OCI-LY7 (cell line): ENCODE results near the gene HOMER3. TPM values are rescaled to one million over a fixed set of nuclear protein-coding genes. Genes with fewer than 3 reads are reported as not detected.

ENCODE experiments used
- BruUV-seq: library from RNA; stranded (reverse); fragments of 400-500 nt; replicated peaks from 2 replicates; lab custom pipeline; 2021; lab: Mats Ljungman, UMichigan
- CTCF ChIA-PET: fragments of 300-600 bp; sonication (Branson Sonifier 250); formaldehyde crosslinking; loops from one replicate; lab custom pipeline; 2022; ENCODE audit warnings: antibody characterized with exemption; ENCODE audit not compliant: unreplicated experiment; lab: Charles Lee
- POLR2A ChIA-PET: fragments of 300-600 bp; sonication (Branson Sonifier 250); formaldehyde crosslinking; loops from one replicate; lab custom pipeline; 2022; ENCODE audit warnings: antibody characterized with exemption; lab: Charles Lee
- DNase-seq: peaks from one replicate; pipeline ENCODE4 v3.0.0-alpha.2; 2015; ENCODE audit warnings: low spot score
- H2AFZ ChIP-seq: fragments of 200-600 bp; sonication (generic), shearing (Covaris generic); 2 replicates; pipeline ENCODE4 v1.6.1; 2014; ENCODE audit warnings: mild to moderate bottlenecking, antibody characterized with exemption, low read length, moderate library complexity
- H3K27ac ChIP-seq: fragments of 200-600 bp; sonication (generic); 2 replicates; pipeline ENCODE4 v1.5.1; 2014; ENCODE audit warnings: mixed run types, low read depth, mild to moderate bottlenecking, moderate library complexity, low read length, inconsistent platforms; ENCODE audit not compliant: poor library complexity, severe bottlenecking
- H3K36me3 ChIP-seq: fragments of 200-600 bp; sonication (generic); 2 replicates; pipeline ENCODE4 v1.6.1; 2014; ENCODE audit warnings: mild to moderate bottlenecking, antibody characterized with exemption, low read length, moderate library complexity, mixed read lengths; ENCODE audit not compliant: insufficient read depth
- H3K4me1 ChIP-seq: fragments of 200-600 bp; sonication (generic); 2 replicates; pipeline ENCODE4 v1.5.1; 2014; ENCODE audit warnings: mild to moderate bottlenecking, low read length; ENCODE audit not compliant: insufficient read depth, poor library complexity, severe bottlenecking
- H3K4me2 ChIP-seq: fragments of 200-600 bp; sonication (generic); 2 replicates; pipeline ENCODE4 v1.6.1; 2014; ENCODE audit warnings: mild to moderate bottlenecking, low read length
- H3K4me3 ChIP-seq: fragments of 200-600 bp; sonication (generic); 2 replicates; pipeline ENCODE4 v1.5.1; 2014; ENCODE audit warnings: mild to moderate bottlenecking, low read depth, low read length; ENCODE audit not compliant: poor library complexity, severe bottlenecking
- H3K79me2 ChIP-seq: fragments of 200-600 bp; sonication (generic); 2 replicates; pipeline ENCODE4 v1.6.1; 2016; ENCODE audit warnings: low read depth, mild to moderate bottlenecking, low read length, moderate library complexity, mixed read lengths; ENCODE audit not compliant: insufficient read depth
- H3K9me2 ChIP-seq: fragments of 200-600 bp; sonication (generic); 2 replicates; pipeline ENCODE4 v1.6.1; 2016; ENCODE audit warnings: mild to moderate bottlenecking, low read length, mixed read lengths; ENCODE audit not compliant: insufficient read depth
- H3K9me3 ChIP-seq: fragments of 200-600 bp; sonication (generic); 2 replicates; pipeline ENCODE4 v1.6.1; 2014; ENCODE audit warnings: mild to moderate bottlenecking, mixed run types, low read length, mixed read lengths
- H4K20me1 ChIP-seq: fragments of 200-600 bp; sonication (generic); 2 replicates; pipeline ENCODE4 v1.6.1; 2014; ENCODE audit warnings: mild to moderate bottlenecking, antibody characterized with exemption, low read length, moderate library complexity, mixed read lengths; ENCODE audit not compliant: insufficient read depth
- EZH2phosphoT487 ChIP-seq: fragments of 200-600 bp; sonication (generic); IDR thresholded peaks from 2 replicates; pipeline ENCODE4 v1.6.1; 2018; ENCODE audit warnings: low read depth, borderline replicate concordance, mild to moderate bottlenecking, mixed run types, antibody characterized with exemption, low read length, moderate library complexity, mixed read lengths
- intact Hi-C: fragments of 100-400 bp; cut with micrococcal nuclease; formaldehyde crosslinking; loops from one replicate; pipeline ENCODE4 v1.10.0; 2022; ENCODE audit not compliant: unreplicated experiment
- total RNA-seq, 2 experiments: library from RNA; depleted of rRNA in 1 of 2; stranded (reverse); fragments of >200 nt in 1 of 2; shearing (Covaris generic) in 1 of 2; gene quantifications; 2 replicates each; pipeline ENCODE4 v1.2.3, GENCODE V29; 2014 to 2022
- TF ChIP-seq, protein P1 (sequence below): fragments of 200-600 bp; sonication (generic); conservative IDR thresholded peaks from 2 replicates; pipeline ENCODE4 v1.5.1; 2014; ENCODE audit warnings: mild to moderate bottlenecking, antibody characterized with exemption, low read length, moderate library complexity, mixed read lengths

The HOMER3 gene
- total RNA-seq, 2 experiments from 2014 or later: 15.5 to 16.1 TPM

GRCh38 chr19:18910801-18911436, 30.1 kb downstream of the HOMER3 start:
- Histone ChIP-seq H3K4me3 (no peak overlapping the region), H3K79me2 (peaks cover 4% of the 10 kb centered on the region; the same call in 1 of the 2 replicates), H3K9me2 (no peaks in the 10 kb centered on the region), H3K4me1 (no peaks in the 10 kb centered on the region), H3K27ac (no peak overlapping the region), H2AFZ (no peak overlapping the region), H4K20me1 (no peaks in the 10 kb centered on the region), H3K4me2 (no peak overlapping the region), H3K36me3 (peaks cover 69% of the 10 kb centered on the region), H3K9me3 (no peaks in the 10 kb centered on the region)
- intact Hi-C loops: no loop called here
- POLR2A ChIA-PET: interaction anchor here (0.7 kb wide), 1 partner anchor 10 kb away, joined by 3 read pairs; no protein-coding TSS in a partner anchor
- CTCF ChIA-PET: no interaction called here
- no peak for TF ChIP-seq EZH2phosphoT487
- TF ChIP-seq, protein P1, sequence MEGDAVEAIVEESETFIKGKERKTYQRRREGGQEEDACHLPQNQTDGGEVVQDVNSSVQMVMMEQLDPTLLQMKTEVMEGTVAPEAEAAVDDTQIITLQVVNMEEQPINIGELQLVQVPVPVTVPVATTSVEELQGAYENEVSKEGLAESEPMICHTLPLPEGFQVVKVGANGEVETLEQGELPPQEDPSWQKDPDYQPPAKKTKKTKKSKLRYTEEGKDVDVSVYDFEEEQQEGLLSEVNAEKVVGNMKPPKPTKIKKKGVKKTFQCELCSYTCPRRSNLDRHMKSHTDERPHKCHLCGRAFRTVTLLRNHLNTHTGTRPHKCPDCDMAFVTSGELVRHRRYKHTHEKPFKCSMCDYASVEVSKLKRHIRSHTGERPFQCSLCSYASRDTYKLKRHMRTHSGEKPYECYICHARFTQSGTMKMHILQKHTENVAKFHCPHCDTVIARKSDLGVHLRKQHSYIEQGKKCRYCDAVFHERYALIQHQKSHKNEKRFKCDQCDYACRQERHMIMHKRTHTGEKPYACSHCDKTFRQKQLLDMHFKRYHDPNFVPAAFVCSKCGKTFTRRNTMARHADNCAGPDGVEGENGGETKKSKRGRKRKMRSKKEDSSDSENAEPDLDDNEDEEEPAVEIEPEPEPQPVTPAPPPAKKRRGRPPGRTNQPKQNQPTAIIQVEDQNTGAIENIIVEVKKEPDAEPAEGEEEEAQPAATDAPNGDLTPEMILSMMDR: no peak
- no TSS peak for BruUV-seq
- DNase-seq: no peak

DNA sequence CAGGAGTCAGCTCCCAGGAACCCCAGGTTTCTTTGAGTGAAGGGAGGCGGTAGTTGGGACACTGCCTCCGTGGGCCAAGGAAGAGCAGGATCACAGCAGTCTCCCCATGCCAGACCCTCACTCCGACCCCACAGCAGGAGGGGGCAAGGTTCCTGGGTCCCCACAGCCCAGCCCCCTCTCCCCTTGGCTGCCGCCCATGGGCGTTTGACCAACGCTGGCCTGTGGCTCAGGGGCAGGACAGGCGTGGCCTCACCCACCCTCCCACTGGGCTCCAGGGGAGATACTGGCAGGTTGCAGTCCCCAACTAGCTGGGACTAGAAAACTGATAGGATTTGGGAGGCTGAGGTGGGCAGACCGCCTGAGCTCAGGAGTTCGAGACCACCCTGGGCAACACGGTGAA, 31.0 kb downstream of the HOMER3 start:
- Histone ChIP-seq H3K79me2 (no peaks in the 10 kb centered on the region), H3K4me3 (no peak overlapping the region), H3K36me3 (peaks cover 60% of the 10 kb centered on the region), H2AFZ (no peak overlapping the region), H3K27ac (no peak overlapping the region), H3K9me3 (no peaks in the 10 kb centered on the region), H3K9me2 (no peaks in the 10 kb centered on the region), H3K4me1 (no peaks in the 10 kb centered on the region), H3K4me2 (no peak overlapping the region), H4K20me1 (no peaks in the 10 kb centered on the region)
- intact Hi-C loops: no loop called here
- DNase-seq: no peak
- TF ChIP-seq, protein P1: no peak
- no peak for TF ChIP-seq EZH2phosphoT487
- POLR2A ChIA-PET: no interaction called here
- BruUV-seq: no TSS peak
- CTCF ChIA-PET: no interaction called here

GRCh38 chr19:18908917-18909619, 31.9 kb downstream of the HOMER3 start:
- intact Hi-C loops: no loop called here
- ChIA-PET CTCF (no interaction called here), POLR2A (no interaction called here)

More at GRCh38 chr19:18908917-18909619, 31.9 kb downstream of the HOMER3 start:
- BruUV-seq: TSS peak; percentile 52
- DNase-seq: no peak
- Histone ChIP-seq H3K4me2 (no peak overlapping the region), H3K79me2 (no peaks in the 10 kb centered on the region), H2AFZ (no peak overlapping the region), H3K36me3 (peaks cover 56% of the 10 kb centered on the region), H3K9me2 (no peaks in the 10 kb centered on the region), H3K4me3 (no peak overlapping the region), H3K27ac (no peak overlapping the region), H3K4me1 (no peaks in the 10 kb centered on the region), H3K9me3 (no peaks in the 10 kb centered on the region), H4K20me1 (no peaks in the 10 kb centered on the region)
- TF ChIP-seq, protein P1: no peak
- TF ChIP-seq EZH2phosphoT487: no peak
